Lower lobe of right lung (tissue), 2 donors: ENCODE results near the gene GDPD2. TPM values are rescaled to one million over a fixed set of nuclear protein-coding genes. Genes with fewer than 3 reads are reported as not detected.

Experiments used
- ATAC-seq, 2 donors: fragments of 200-7000 bp; cut with Tn5 transposase; one replicate each; pipeline ENCODE4 v1.9.1; 2020 to 2022; ENCODE audit warnings: mild to moderate bottlenecking in 2 of 2, moderate library complexity in 2 of 2
- DNase-seq: peaks from one replicate; pipeline ENCODE4 v3.0.0-alpha.2; 2020
- H3K27ac ChIP-seq: fragments of 200-600 bp; one replicate; pipeline ENCODE4 v1.8.0; 2022
- H3K27me3 ChIP-seq: fragments of 200-600 bp; one replicate; pipeline ENCODE4 v1.8.0; 2022; ENCODE audit warnings: low read depth
- H3K36me3 ChIP-seq: fragments of 200-600 bp; one replicate; pipeline ENCODE4 v1.8.0; 2022; ENCODE audit warnings: mild to moderate bottlenecking
- H3K4me1 ChIP-seq: fragments of 200-600 bp; one replicate; pipeline ENCODE4 v1.8.0; 2022
- H3K4me3 ChIP-seq: fragments of 200-600 bp; one replicate; pipeline ENCODE4 v1.8.0; 2022; ENCODE audit warnings: mild to moderate bottlenecking
- H3K9me3 ChIP-seq: fragments of 200-600 bp; one replicate; pipeline ENCODE4 v1.8.0; 2022
- CTCF ChIP-seq: fragments of 200-600 bp; IDR thresholded peaks from one replicate; pipeline ENCODE4 v1.8.0; 2022; ENCODE audit warnings: antibody characterized with exemption, mild to moderate bottlenecking
- intact Hi-C: fragments of 100-400 bp; cut with DNase I; formaldehyde crosslinking; loops from one replicate; pipeline ENCODE4 v1.11.0; 2022
- total RNA-seq: library from RNA; stranded (reverse); fragmentation: NEBNext Ultra II Directional; extraction: Animal tissue kit (Norgen Biotek cat#: 25700); gene quantifications from one replicate; pipeline ENCODE4 v1.2.1, GENCODE V29; 2021
- donor health status: DM: no; HTN: yes; CAD: no; lungs with severe emphysema.

The GDPD2 gene
- total RNA-seq, 1 donor from 2014 or later, result not detected

DNA sequence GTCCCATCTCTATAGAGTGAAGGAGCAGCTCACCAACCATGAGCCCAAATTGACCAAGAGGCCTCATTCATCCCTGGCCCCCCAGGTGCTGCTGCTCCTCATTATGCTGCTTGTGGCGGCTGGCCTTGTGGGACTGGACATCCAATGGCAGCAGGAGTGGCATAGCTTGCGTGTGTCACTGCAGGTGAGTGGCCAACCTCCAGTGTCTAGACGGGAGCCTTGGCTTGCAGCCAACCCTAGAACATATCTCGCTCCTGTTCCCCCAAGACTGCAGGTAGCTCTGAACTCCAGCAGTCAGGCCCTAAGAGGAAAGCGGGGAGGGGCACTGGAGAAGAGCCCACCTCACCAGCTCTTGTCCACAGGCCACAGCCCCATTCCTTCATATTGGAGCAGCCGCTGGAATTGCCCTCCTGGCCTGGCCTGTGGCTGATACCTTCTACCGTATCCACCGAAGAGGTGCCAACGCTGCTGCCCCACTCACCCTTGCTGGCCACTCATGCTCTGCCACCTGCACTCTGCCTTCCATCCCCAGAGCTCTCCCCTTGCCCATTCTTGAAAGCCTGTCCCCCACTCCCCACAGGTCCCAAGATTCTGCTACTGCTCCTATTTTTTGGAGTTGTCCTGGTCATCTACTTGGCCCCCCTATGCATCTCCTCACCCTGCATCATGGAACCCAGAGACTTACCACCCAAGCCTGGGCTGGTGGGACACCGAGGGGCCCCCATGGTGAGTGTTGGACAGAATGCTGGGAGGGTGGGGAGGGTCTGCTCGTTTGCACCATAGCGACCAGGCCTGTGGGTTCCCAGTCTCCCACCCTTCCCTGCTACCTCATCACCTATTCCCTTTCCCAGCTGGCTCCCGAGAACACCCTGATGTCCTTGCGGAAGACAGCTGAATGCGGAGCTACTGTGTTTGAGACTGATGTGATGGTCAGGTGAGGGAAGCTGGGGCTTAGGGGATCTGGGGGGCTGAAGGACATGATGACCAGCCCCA is 3.5 kb downstream of the GDPD2 start:
- Histone ChIP-seq H3K9me3 (no peaks in the 10 kb centered on the region), H3K4me3 (no peak overlapping the region), H3K36me3 (no peaks in the 10 kb centered on the region), H3K27me3 (no peaks in the 10 kb centered on the region), H3K4me1 (no peaks in the 10 kb centered on the region), H3K27ac (no peak overlapping the region)
- no peak for ATAC-seq
- no peak for TF ChIP-seq CTCF
- intact Hi-C loops, result no loop called here
- no peak for DNase-seq

- DNase-seq, result no peak
- ATAC-seq, result no peak
- Histone ChIP-seq H3K27me3 (no peaks in the 10 kb centered on the region), H3K4me1 (no peaks in the 10 kb centered on the region), H3K4me3 (no peak overlapping the region), H3K9me3 (no peaks in the 10 kb centered on the region), H3K36me3 (no peaks in the 10 kb centered on the region), H3K27ac (no peak overlapping the region)
- intact Hi-C loops, result no loop called here
- no peak for TF ChIP-seq CTCF
Observed at GRCh38 chrX:70427365-70427764, 4.3 kb downstream of the GDPD2 start.

DNA sequence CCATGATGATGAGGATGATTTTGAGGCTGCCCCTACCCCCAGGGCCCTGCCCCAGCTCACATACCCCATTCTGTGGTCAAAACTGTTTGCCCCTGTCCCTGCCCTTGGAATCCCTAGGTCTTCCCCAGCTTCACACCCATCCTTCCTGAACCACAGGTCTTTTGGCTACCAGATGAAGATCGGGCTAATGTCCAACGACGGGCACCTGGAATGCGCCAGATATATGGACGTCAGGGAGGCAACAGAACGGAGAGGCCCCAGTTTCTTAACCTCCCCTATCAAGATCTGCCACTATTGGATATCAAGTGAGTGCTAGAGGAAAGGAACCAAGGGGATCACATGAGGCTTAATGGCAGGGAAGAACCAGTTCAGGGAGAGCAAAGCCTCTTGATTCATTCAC is 6.6 kb downstream of the GDPD2 start:
- no peak overlapping the region for H3K4me3 ChIP-seq
- intact Hi-C loops, result no loop called here
- no peak overlapping the region for H3K27ac ChIP-seq
- TF ChIP-seq CTCF, result no peak
- H3K4me1 ChIP-seq, result no peaks in the 10 kb centered on the region
- ATAC-seq, result no peak
- no peak for DNase-seq
- H3K27me3 ChIP-seq, result no peaks in the 10 kb centered on the region
- no peaks in the 10 kb centered on the region for H3K36me3 ChIP-seq
- H3K9me3 ChIP-seq, result no peaks in the 10 kb centered on the region

DNA sequence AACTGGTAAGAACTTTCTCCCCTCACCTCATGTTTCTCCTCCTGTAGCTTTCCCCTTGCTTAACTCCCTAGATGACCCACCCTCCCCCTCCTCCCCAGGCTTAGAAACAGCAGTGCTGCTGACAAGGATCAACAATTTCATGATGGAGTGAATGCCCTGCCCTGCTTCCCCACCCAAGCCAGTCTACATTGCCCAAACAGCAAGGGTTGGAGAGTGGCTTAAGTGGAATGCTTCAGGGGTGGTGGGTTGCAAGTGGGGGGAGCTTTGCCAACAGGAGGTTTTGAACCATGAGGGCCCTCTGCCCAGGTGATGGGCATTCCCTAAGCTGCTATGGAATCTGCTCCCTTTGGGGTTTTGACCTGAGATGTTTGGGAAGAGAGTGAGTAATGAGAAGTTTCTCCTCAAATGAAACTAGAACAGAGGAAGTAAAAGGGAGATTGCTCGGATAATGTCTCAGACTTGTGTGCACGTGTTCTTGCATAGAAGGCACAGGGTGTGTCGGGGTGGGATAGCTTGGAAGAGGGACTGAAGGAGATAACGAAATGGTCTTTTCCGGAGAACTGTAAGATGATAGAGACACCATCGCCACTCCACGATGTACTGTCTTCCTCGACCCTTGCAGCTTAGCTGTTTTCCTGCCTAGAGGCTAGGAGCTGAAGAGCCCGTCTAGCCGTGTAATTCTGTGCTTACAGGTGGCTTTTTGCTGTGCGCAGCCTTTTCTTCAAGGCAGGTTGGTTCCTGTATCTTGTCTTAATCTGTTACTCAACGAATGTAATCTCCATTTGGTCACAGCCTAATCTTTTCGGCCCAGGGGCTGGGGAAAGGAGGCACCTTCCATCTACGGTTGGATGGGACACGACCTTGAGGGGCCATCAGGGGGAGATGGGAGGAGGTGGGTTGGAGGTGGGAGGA is 10.1 kb downstream of the GDPD2 start:
- intact Hi-C loops, result no loop called here
- ATAC-seq, result no peak
- Histone ChIP-seq H3K9me3 (no peaks in the 10 kb centered on the region), H3K4me1 (no peaks in the 10 kb centered on the region), H3K27ac (no peak overlapping the region), H3K27me3 (no peaks in the 10 kb centered on the region), H3K4me3 (peak overlapping the region; percentile 71), H3K36me3 (no peaks in the 10 kb centered on the region)
- no peak for DNase-seq
- no peak for TF ChIP-seq CTCF

DNA sequence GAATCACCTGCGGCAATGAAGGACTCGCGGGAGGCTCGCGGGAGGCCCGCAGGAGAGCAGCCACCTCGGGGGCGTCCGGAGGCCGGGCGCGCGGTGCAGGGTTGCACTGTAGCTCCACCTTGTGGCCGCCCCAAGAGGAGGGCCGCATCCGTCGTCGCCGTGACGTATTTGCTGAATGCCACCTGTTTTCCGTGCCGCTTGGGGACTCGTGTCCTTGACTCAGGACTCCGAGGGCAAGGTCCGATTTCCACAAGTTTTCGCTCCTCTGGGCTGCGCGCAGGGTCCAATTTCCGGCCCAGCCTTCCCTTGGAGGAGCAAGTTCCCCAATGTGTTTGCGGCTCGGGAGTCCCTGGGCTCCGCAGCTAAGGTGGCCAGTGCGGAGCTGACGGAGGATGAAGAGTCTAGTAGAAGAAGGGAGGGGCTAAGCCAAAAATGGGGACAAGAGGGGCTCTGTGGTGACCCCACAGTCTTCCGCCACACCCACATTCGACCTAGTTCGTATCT is 10.8 kb downstream of the GDPD2 start:
- no peaks in the 10 kb centered on the region for H3K27me3 ChIP-seq
- peak overlapping the region; percentile 64 for H3K27ac ChIP-seq
- intact Hi-C loops, result no loop called here
- peak overlapping the region; percentile 71 for H3K4me3 ChIP-seq
- ATAC-seq (peak; percentile 90 to 95), DNase-seq (peak; percentile 82)
- no peaks in the 10 kb centered on the region for H3K36me3 ChIP-seq
- no peaks in the 10 kb centered on the region for H3K4me1 ChIP-seq
- no peaks in the 10 kb centered on the region for H3K9me3 ChIP-seq
- TF ChIP-seq CTCF, result peak; percentile 66
